ENCODE measurements around the gene KRTAP10-2. TPM values are rescaled to one million over a fixed set of nuclear protein-coding genes. Genes with fewer than 3 reads are reported as not detected.

KRTAP10-2 gene
- total RNA-seq, 1 experiment from 2014 or later: not detected

DNA sequence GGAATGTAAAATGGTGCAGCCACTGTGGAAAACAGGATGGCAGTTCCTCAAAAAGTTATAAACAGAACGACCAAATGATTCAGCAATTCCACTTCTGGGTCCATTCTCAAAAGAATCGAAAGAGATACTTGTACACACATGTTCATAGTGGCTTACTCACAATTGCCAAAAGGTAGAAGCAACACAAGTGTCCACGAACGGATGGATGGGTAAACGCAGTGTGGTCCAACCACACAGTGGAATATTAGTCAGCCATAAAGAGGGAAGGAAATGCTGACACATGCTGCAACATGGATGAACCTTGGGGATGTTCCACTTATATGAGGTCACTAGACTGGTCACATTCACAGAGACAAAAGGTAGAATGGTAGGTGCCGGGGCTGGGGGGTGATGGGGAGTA lies 16.6 kb downstream of the KRTAP10-2 start:
- H3K27ac ChIP-seq (ENCODE audit: low read depth, low read length): no peak overlapping the region
- TF ChIP-seq SRF (IDR thresholded peaks at IDR 0.05; ENCODE audit: low read depth) (no peak), ZNF274 (IDR thresholded peaks at IDR 0.05; ENCODE audit: low read depth, low read length) (no peak), JUND (IDR thresholded peaks at IDR 0.05) (no peak), YY1 (IDR thresholded peaks at IDR 0.05; ENCODE audit: extremely low read depth, insufficient replicate concordance, low read depth, low read length) (no peak), SIN3A (IDR thresholded peaks at IDR 0.05; ENCODE audit: low read depth) (no peak), EZH2phosphoT487 (IDR thresholded peaks at IDR 0.05; ENCODE audit: borderline replicate concordance) (no peak), MAX (IDR thresholded peaks at IDR 0.05) (no peak), EZH2 (IDR thresholded peaks at IDR 0.05) (no peak), RAD21 (IDR thresholded peaks at IDR 0.05; ENCODE audit: low read depth) (no peak), ELF1 (IDR thresholded peaks at IDR 0.05; ENCODE audit: borderline replicate concordance, low read depth) (no peak), FOSL1 (IDR thresholded peaks at IDR 0.05; ENCODE audit: low read depth) (no peak), ZBTB33 (IDR thresholded peaks at IDR 0.05; ENCODE audit: extremely low read depth, insufficient replicate concordance, low read length) (no peak), POLR2A (IDR thresholded peaks at IDR 0.05; ENCODE audit: borderline replicate concordance, extremely low read depth, insufficient read depth, insufficient read length) (no peak), CBX3 (IDR thresholded peaks at IDR 0.05; ENCODE audit: low read depth) (no peak), ATF3 (IDR thresholded peaks at IDR 0.05) (no peak), CEBPB (IDR thresholded peaks at IDR 0.05; ENCODE audit: low read depth) (no peak), REST (IDR thresholded peaks at IDR 0.05; ENCODE audit: low read depth) (no peak), ZFX (IDR thresholded peaks at IDR 0.05) (no peak), TCF7L2 (IDR thresholded peaks at IDR 0.05; ENCODE audit: borderline replicate concordance, extremely low read depth, insufficient read depth, insufficient read length) (no peak), POLR2AphosphoS5 (IDR thresholded peaks at IDR 0.05; ENCODE audit: low read depth, low read length) (no peak)
- DNase-seq (ENCODE audit: low read depth, low spot score) (no peak), ATAC-seq (no peak)
- intact Hi-C loops (cut with micrococcal nuclease): no loop called here
- POLR2A ChIA-PET: no interaction called here
- H3K9ac ChIP-seq (ENCODE audit: low read length): no peak overlapping the region
- H3K9me3 ChIP-seq (ENCODE audit: control insufficient read depth in 1 of 2, insufficient read depth in 1 of 2, low read depth in 1 of 2, low read length in 2 of 2): no peaks in the 10 kb centered on the region
- H3K36me3 ChIP-seq (ENCODE audit: control insufficient read depth in 1 of 2, insufficient read depth in 2 of 2, low read length in 2 of 2): no peaks in the 10 kb centered on the region
- RAD21 ChIA-PET (ENCODE audit: low non-redundant PET in 1 of 2, low total read pairs in 2 of 2, uncharacterized antibody in 2 of 2, unreplicated experiment in 2 of 2): no interaction called here
- CTCF ChIA-PET: no interaction called here
- H4K20me1 ChIP-seq (ENCODE audit: insufficient read depth): no peaks in the 10 kb centered on the region
- H2AFZ ChIP-seq (ENCODE audit: low read depth, low read length, poor library complexity, severe bottlenecking): no peak overlapping the region
- no peaks in the 10 kb centered on the region for H3K9me2 ChIP-seq (ENCODE audit: insufficient read depth)
- H3K79me2 ChIP-seq (ENCODE audit: insufficient read depth, low read length): no peaks in the 10 kb centered on the region
- H3K4me3 ChIP-seq (replicated peaks in 1 of 2; ENCODE audit: low read depth in 1 of 2, low read length in 2 of 2): no peak overlapping the region
- no TSS peak for BruUV-seq (replicated peaks)
- no peak overlapping the region for H3K4me2 ChIP-seq (ENCODE audit: low read length)
- no peaks in the 10 kb centered on the region for H3K4me1 ChIP-seq (ENCODE audit: control insufficient read depth in 1 of 2, insufficient read depth in 2 of 2, low read length in 2 of 2)
- no peaks in the 10 kb centered on the region for H3K27me3 ChIP-seq (ENCODE audit: insufficient read depth, low read length)

Data from HCT116 (cell line).